ENCODE data around the gene CYP11A1. TPM values are rescaled to one million over a fixed set of nuclear protein-coding genes. Genes with fewer than 3 reads are reported as not detected.
A peak's percentile ranks its signal among the peaks of the same experiment; 100 is the strongest.

CYP11A1 gene
- total and polyA plus RNA-seq, 9 donors: 19.9 to 1,902 (median 32.3) TPM

- 33 to 36% (median 33%) methylated on average over 13 of the region's 13 CpGs for WGBS, 3 donors
- H3K4me1 ChIP-seq (ENCODE audit: insufficient read depth): no peaks in the 10 kb centered on the region
- TF ChIP-seq EP300 (IDR thresholded peaks at IDR 0.05): no peak
- TF ChIP-seq CTCF (IDR thresholded peaks at IDR 0.05): peak; percentile 86 to 96 (median 96)
- TF ChIP-seq POLR2A (IDR thresholded peaks at IDR 0.05): peak; percentile 22
- H3K36me3 ChIP-seq: no peaks in the 10 kb centered on the region
- no peaks in the 10 kb centered on the region for H3K9me3 ChIP-seq
- no peak overlapping the region for H3K27ac ChIP-seq
- intact Hi-C loops (cut with DNase I): loop anchor here (1.0 to 10.0 kb wide), 6 partner anchors 53 to 570 kb away; no protein-coding TSS in a partner anchor
- no peak overlapping the region for H3K4me3 ChIP-seq
- peak; percentile 82 to 93 (median 90) for DNase-seq
- H3K27me3 ChIP-seq: no peaks in the 10 kb centered on the region
Observed at GRCh38 chr15:74382004-74382816, 14.8 kb upstream of the CYP11A1 start.

DNA sequence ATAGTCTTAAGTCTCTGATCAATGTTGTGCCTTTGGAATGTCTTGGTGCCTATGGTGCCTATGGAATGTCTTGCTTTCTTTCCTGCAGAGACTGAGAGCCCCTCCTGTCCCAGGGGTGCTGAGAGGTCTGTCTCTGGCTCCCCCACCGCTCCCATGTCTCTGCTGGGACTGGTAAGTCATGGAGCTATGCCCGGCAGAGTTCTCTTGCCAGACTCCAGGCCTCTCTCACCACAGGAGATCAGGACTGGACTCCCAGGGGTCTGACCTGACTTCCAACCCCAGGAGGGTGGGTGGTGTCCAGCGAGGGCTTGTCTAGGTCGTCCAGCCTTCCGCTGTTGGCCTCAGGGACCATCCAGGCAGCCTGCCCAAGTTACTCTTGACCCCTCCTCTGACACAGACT, 14.0 kb upstream of the CYP11A1 start:
- WGBS, 3 donors: 50 to 69% (median 62%) methylated on average over 4 to 5 of the region's 5 CpGs
- H3K36me3 ChIP-seq: no peaks in the 10 kb centered on the region
- H3K9me3 ChIP-seq: no peaks in the 10 kb centered on the region
- no peak overlapping the region for H3K27ac ChIP-seq
- H3K27me3 ChIP-seq: no peaks in the 10 kb centered on the region
- no peaks in the 10 kb centered on the region for H3K4me1 ChIP-seq (ENCODE audit: insufficient read depth)
- H3K4me3 ChIP-seq: no peak overlapping the region
- no peak for DNase-seq
- TF ChIP-seq EP300 (IDR thresholded peaks at IDR 0.05) (no peak), POLR2A (IDR thresholded peaks at IDR 0.05) (no peak), CTCF (IDR thresholded peaks at IDR 0.05) (no peak)
- intact Hi-C loops (cut with DNase I): loop anchor here in 2 of 4 donors (5.0 to 10.0 kb wide), 3 partner anchors 243 to 571 kb away; no protein-coding TSS in a partner anchor

GRCh38 chr15:74381190-74381453, 13.7 kb upstream of the CYP11A1 start:
- H3K27me3 ChIP-seq: no peaks in the 10 kb centered on the region
- intact Hi-C loops (cut with DNase I): loop anchor here in 2 of 4 donors (5.0 to 10.0 kb wide), 3 partner anchors 244 to 571 kb away; no protein-coding TSS in a partner anchor
- no peak overlapping the region for H3K4me3 ChIP-seq
- DNase-seq: no peak
- H3K27ac ChIP-seq: no peak overlapping the region
- WGBS, 3 donors: 70 to 80% (median 78%) methylated on average over 2 of the region's 2 CpGs
- no peaks in the 10 kb centered on the region for H3K4me1 ChIP-seq (ENCODE audit: insufficient read depth)
- TF ChIP-seq CTCF (IDR thresholded peaks at IDR 0.05) (no peak), EP300 (IDR thresholded peaks at IDR 0.05) (no peak), POLR2A (IDR thresholded peaks at IDR 0.05) (no peak)
- H3K9me3 ChIP-seq: no peaks in the 10 kb centered on the region
- no peaks in the 10 kb centered on the region for H3K36me3 ChIP-seq

GRCh38 chr15:74380361-74381189, 13.1 kb upstream of the CYP11A1 start:
- Histone ChIP-seq H3K4me3 (no peak overlapping the region), H3K36me3 (no peaks in the 10 kb centered on the region), H3K27ac (no peak overlapping the region), H3K4me1 (ENCODE audit: insufficient read depth) (no peaks in the 10 kb centered on the region), H3K9me3 (no peaks in the 10 kb centered on the region), H3K27me3 (no peaks in the 10 kb centered on the region)
- DNase-seq: no peak
- intact Hi-C loops (cut with DNase I): loop anchor here in 2 of 4 donors (5.0 to 10.0 kb wide), 3 partner anchors 244 to 572 kb away; no protein-coding TSS in a partner anchor
- 67 to 71% (median 67%) methylated on average over 12 of the region's 12 CpGs for WGBS, 3 donors
- TF ChIP-seq CTCF (IDR thresholded peaks at IDR 0.05) (no peak), EP300 (IDR thresholded peaks at IDR 0.05) (no peak), POLR2A (IDR thresholded peaks at IDR 0.05) (no peak)
